BLaER1 treated with 17β-estradiol and CSF1 and Interleukin-3, amounts not matched to agents 10 nM and 100 nM (cell line): ENCODE results near the gene REN.

ENCODE experiments used
- H3K27ac ChIP-seq, 11 experiments: shearing (Covaris generic); formaldehyde crosslinking; 2 replicates each; pipeline ENCODE4 v1.8.1; 2022
- H3K27me3 ChIP-seq, 11 experiments: shearing (Covaris generic); formaldehyde crosslinking; 2 replicates each; pipeline ENCODE4 v1.8.1; 2022
- H3K36me3 ChIP-seq, 11 experiments: shearing (Covaris generic); formaldehyde crosslinking; 2 replicates each; pipeline ENCODE4 v1.8.1; 2022
- H3K4me1 ChIP-seq, 10 experiments: shearing (Covaris generic); formaldehyde crosslinking; 2 replicates each; pipeline ENCODE4 v1.8.1; 2022
- H3K4me2 ChIP-seq, 11 experiments: shearing (Covaris generic); formaldehyde crosslinking; 2 replicates each; pipeline ENCODE4 v1.8.1; 2022
- H3K4me3 ChIP-seq, 10 experiments: shearing (Covaris generic); formaldehyde crosslinking; 2 replicates each; pipeline ENCODE4 v1.8.1; 2022
- H3K9ac ChIP-seq, 11 experiments: shearing (Covaris generic); formaldehyde crosslinking; 2 replicates each; pipeline ENCODE4 v1.8.1; 2022
- H3K9me3 ChIP-seq, 11 experiments: shearing (Covaris generic); formaldehyde crosslinking; replicated peaks in 1 of 11; 2 replicates each; pipeline ENCODE4 v1.8.1; 2022
- H4K20me1 ChIP-seq, 11 experiments: shearing (Covaris generic); formaldehyde crosslinking; 2 replicates each; pipeline ENCODE4 v1.8.1; 2022
- Cebpa-rat ChIP-seq, 11 experiments: shearing (Covaris generic); IDR thresholded peaks; 2 replicates each; pipeline ENCODE4 v1.8.1; 2022

Gene REN

DNA sequence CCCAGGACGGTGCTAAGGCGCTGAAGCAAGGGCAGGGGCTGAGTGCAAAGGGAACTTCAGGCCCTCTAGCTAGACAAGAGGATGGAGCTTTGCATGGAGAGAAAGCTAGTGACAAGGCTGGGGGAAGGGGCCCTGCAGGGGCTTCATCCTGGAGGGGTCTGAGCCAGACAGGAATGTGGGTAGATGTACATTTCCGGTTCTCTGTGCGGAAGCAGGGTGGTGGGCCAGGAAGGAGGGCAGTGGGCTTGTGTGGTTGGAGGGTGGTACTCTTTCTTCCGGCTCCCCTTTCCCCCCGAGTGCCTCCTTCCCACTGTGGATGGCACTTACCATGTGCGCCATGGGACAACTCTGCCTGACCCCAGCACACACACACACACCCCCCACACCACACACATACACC, 28.6 kb upstream of the REN start:
- H3K9ac ChIP-seq: peak overlapping the region in 8 of 11 experiments; percentile 2 to 71 (median 46); a peak in 12 of 22 replicates
- H4K20me1 ChIP-seq: no peaks in the 10 kb centered on the region; a peak in 1 of 22 replicates
- H3K4me3 ChIP-seq: peak overlapping the region in 5 of 10 experiments; percentile 0 to 20 (median 14); a peak in 4 of 20 replicates
- peaks cover 0 to 7% (median 0%) of the 10 kb centered on the region in 11 experiments; a peak in 1 of 22 replicates for H3K27me3 ChIP-seq
- H3K4me2 ChIP-seq: peak overlapping the region; percentile 54 to 96 (median 87)
- H3K27ac ChIP-seq: peak overlapping the region in 8 of 11 experiments; percentile 45 to 87 (median 70); a peak in 15 of 22 replicates
- no peak for TF ChIP-seq Cebpa-rat (IDR thresholded peaks at IDR 0.05)
- no peaks in the 10 kb centered on the region for H3K36me3 ChIP-seq
- H3K4me1 ChIP-seq: peaks cover 49 to 99% (median 95%) of the 10 kb centered on the region in 10 experiments
- H3K9me3 ChIP-seq: no peaks in the 10 kb centered on the region

DNA sequence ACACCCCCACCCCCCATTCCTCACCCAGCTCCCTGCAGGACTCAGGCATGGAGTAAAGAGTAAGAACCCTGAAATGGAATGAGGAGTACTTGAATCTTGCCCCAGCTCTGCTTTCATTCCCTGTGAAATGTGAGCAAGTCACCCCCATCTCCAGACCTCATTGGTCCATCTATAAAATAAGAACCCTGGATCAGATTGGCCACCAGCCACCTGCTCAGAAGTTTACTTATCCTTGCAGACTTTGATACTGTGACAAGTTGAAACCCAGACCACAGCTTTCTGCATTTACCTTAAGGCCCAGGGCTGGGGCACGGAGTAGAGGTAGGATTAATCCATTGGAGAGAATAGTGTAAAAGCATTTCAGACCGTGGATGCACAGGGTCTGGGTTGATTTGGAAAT, 27.9 kb upstream of the REN start:
- Histone ChIP-seq H3K36me3 (no peaks in the 10 kb centered on the region), H3K4me2 (peak overlapping the region; percentile 54 to 96 (median 87)), H3K27me3 (peaks cover 0 to 7% (median 0%) of the 10 kb centered on the region in 11 experiments; a peak in 1 of 22 replicates), H3K9me3 (no peaks in the 10 kb centered on the region), H4K20me1 (no peaks in the 10 kb centered on the region; a peak in 1 of 22 replicates), H3K9ac (peak overlapping the region in 6 of 11 experiments; percentile 19 to 71 (median 62); a peak in 8 of 22 replicates), H3K4me3 (peak overlapping the region in 2 of 10 experiments; percentile 1 to 14; a peak in 2 of 20 replicates), H3K4me1 (peaks cover 52 to 99% (median 95%) of the 10 kb centered on the region in 10 experiments), H3K27ac (peak overlapping the region in 7 of 11 experiments; percentile 45 to 87 (median 82); a peak in 12 of 22 replicates)
- TF ChIP-seq Cebpa-rat (IDR thresholded peaks at IDR 0.05): peak in 1 of 11 experiments; percentile 31; a peak in 1 of 22 replicates

DNA sequence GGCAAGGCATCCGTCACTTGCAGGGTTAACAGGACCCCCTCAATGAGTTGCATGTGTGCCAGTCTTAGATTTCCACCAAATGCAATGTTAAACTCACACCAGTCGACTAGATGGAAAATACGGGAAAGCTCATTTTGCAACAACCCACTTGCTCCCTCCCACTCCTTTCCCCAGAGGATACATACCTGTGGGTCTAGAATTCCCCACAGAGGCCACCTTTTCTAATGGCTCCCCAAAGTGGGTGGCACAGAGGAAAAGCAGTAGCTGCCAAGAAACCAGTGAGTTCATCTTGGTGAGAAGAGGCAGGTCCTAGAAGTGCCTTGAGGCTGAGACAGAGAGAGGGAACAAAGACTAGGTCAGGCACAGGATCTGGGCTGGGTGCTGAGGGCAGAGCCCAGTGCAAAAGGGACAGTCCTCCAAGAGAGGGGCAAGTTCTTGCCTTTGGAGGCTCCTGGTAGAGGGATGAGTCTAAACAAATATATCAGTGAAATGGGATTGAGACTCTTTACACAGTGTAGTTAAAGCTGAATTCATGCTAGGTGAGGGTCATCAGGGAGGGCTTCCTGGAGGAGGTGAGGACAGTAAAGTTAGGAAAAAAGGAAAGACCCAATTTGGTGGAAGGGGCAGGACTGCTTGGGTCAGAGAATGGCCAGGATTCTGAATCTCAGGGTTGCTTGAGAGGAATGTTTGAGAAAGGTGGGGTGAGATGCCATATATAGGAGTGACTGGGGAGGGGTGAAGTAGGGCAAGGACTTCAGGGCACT, 26.6 kb upstream of the REN start:
- no peak for TF ChIP-seq Cebpa-rat (IDR thresholded peaks at IDR 0.05)
- no peaks in the 10 kb centered on the region; a peak in 1 of 22 replicates for H4K20me1 ChIP-seq

DNA sequence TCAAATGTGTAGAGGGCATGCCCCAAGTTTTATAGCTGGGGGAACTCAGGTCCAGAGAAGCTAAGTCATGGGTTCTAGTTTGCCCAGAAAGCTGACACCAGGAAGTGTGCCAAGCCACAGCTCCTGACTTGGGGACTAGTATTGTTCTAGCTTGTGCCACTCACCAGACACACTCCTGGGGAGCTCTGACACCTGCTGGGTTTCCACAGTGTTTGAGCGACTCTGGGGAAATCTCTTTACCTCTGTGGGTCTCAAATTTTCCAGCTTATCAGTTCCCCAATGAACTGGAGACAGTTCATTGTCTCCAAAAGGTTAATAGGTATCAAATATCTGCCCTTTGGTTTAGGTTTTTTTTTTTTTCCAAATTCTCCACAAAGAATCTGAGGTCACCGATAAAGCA, 25.9 kb upstream of the REN start:
- Histone ChIP-seq H3K36me3 (no peaks in the 10 kb centered on the region), H3K27ac (peak overlapping the region in 7 of 11 experiments; percentile 38 to 90 (median 84); a peak in 13 of 22 replicates), H3K27me3 (peaks cover 0 to 7% (median 0%) of the 10 kb centered on the region in 11 experiments; a peak in 1 of 22 replicates), H3K4me2 (peak overlapping the region; percentile 44 to 96 (median 87)), H3K4me3 (no peak overlapping the region), H4K20me1 (no peaks in the 10 kb centered on the region; a peak in 1 of 22 replicates), H3K4me1 (peaks cover 59 to 99% (median 97%) of the 10 kb centered on the region in 10 experiments), H3K9ac (peak overlapping the region in 4 of 11 experiments; percentile 15 to 77 (median 40); a peak in 5 of 22 replicates), H3K9me3 (no peaks in the 10 kb centered on the region)
- no peak for TF ChIP-seq Cebpa-rat (IDR thresholded peaks at IDR 0.05)

More for the DNA sequence above, 26.6 kb upstream of the REN start:
- Histone ChIP-seq H3K4me1 (peaks cover 57 to 99% (median 95%) of the 10 kb centered on the region in 10 experiments), H3K27me3 (peaks cover 0 to 7% (median 0%) of the 10 kb centered on the region in 11 experiments; a peak in 1 of 22 replicates), H3K9ac (peak overlapping the region in 3 of 11 experiments; percentile 3 to 20 (median 7); a peak in 4 of 22 replicates), H3K36me3 (no peaks in the 10 kb centered on the region), H3K27ac (peak overlapping the region in 4 of 11 experiments; percentile 82 to 87 (median 84); a peak in 8 of 22 replicates), H3K9me3 (no peaks in the 10 kb centered on the region), H3K4me3 (no peak overlapping the region), H3K4me2 (peak overlapping the region; percentile 16 to 96 (median 87); a peak in 19 of 22 replicates)

DNA sequence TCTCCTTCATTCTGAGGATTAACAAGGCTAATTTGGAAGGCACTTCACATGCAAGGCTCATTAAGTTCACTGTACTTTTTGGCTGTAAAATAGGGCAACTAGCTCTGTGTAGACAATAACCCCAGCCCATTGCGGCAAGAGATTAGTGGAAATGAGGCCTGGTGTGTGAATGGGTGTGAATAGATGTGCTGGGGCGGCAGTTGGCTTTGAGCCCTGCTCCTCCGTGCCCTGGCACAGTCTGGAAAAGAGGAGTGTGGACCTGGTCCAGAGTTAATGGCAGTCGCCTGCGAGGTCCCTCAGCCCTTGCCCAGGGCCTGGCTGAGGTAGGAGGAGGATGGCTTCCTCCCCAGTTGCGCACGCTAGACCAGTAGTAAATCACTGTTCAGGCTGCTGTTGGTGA, 25.3 kb upstream of the REN start:
- Histone ChIP-seq H3K27ac (peak overlapping the region in 8 of 11 experiments; percentile 19 to 90 (median 83); a peak in 13 of 22 replicates), H3K4me1 (peaks cover 59 to 99% (median 93%) of the 10 kb centered on the region in 10 experiments), H3K27me3 (peaks cover 0 to 6% (median 0%) of the 10 kb centered on the region in 11 experiments; a peak in 1 of 22 replicates), H3K9me3 (no peaks in the 10 kb centered on the region), H3K36me3 (no peaks in the 10 kb centered on the region), H3K4me2 (peak overlapping the region; percentile 44 to 96 (median 87)), H4K20me1 (no peaks in the 10 kb centered on the region; a peak in 1 of 22 replicates), H3K9ac (peak overlapping the region in 4 of 11 experiments; percentile 15 to 77 (median 40); a peak in 8 of 22 replicates), H3K4me3 (no peak overlapping the region)
- TF ChIP-seq Cebpa-rat (IDR thresholded peaks at IDR 0.05): no peak

DNA sequence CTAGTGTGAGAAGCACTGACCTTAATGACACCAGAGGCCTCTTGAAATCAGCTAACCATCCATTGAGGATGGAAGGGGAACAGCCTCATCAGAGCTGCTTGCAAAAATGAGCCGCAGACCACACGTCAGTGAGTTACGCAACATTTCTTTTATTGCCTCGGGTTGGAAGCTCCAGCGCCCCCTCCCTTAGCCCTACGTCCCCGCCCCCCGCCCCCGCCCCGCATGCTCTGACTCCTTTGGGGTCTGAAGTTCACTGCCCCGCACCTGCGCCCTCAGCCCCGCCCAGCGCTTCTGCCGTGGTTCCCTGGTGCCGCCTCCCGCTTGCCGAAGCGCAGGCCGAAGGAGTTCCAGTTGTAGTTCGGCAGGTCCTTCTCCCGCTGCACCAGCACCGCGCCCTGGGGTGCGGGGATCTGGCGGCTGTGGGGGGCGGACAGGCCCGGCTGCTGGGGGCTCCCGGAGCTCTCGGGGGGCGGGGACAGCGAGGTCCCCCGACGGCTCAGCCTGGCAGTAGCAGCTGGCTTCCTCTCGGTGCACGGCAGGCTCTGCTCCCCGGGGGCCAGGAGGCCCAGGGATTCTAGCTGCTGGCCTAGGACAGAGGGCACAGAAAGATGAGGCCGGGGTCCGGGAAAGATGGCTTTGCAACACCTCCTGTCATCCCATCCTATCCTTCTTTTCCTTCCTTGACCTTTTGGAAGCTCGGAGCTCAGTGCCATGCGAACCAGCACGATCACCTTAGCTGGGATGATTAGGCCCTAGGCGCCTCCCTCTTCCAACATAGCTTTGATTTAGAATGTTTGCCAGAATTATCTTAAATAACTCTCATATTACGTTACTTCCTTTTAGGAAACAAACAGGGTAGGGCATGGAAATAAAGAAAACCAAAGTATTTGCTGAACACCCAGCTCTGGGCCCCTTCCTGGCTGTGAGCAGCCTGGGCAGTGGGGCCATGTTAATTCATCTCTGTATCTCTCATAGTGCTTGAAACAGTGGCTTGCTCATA, 24.4 kb upstream of the REN start:
- Histone ChIP-seq H3K4me1 (peaks cover 59 to 94% (median 84%) of the 10 kb centered on the region in 10 experiments), H3K9me3 (no peaks in the 10 kb centered on the region), H3K9ac (peak overlapping the region in 9 of 11 experiments; percentile 45 to 81 (median 69); a peak in 17 of 22 replicates), H3K4me3 (peak overlapping the region in 8 of 10 experiments; percentile 34 to 61 (median 44); a peak in 14 of 20 replicates), H3K27me3 (no peaks in the 10 kb centered on the region), H3K36me3 (no peaks in the 10 kb centered on the region), H3K4me2 (peak overlapping the region; percentile 83 to 97 (median 91)), H3K27ac (peak overlapping the region in 9 of 11 experiments; percentile 44 to 90 (median 84); a peak in 17 of 22 replicates), H4K20me1 (no peaks in the 10 kb centered on the region)
- peak in 10 of 11 experiments; percentile 51 to 98 (median 90); a peak in 18 of 22 replicates for TF ChIP-seq Cebpa-rat (IDR thresholded peaks at IDR 0.05)

DNA sequence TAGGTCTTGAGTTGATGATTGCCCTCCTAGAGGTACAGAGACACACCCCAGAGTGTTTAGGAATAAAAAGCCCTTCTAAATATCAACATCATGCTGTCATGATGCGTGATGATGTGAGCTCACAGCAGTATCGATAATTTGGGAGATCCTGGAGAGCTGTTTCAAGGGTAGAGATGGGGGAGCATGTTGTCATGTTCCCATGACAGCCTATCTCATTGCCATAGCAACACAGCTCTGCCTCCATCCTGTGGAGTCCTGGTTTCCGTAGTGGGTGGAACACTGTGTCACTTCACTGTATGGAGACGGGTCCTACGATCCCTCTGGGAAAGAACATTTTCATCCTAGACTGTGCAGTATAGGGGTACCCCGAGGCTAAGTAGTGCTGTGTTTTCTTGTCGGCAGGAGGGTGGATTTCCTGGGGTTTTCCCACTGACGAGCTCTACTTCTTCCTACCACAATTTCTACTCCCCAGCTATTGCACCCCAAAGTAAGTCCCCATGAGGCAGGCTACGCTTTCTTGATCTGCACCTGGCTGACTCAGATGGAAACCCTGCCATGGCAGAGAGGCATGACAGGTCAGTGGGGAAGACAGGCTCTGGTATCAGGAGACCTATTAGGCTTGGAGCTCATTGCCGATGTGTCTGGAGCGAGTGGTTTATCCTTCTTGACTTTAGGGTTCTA, 23.0 kb upstream of the REN start:
- no peaks in the 10 kb centered on the region for H3K9me3 ChIP-seq
- TF ChIP-seq Cebpa-rat (IDR thresholded peaks at IDR 0.05): no peak
- H3K9ac ChIP-seq: peak overlapping the region in 6 of 11 experiments; percentile 36 to 72 (median 63); a peak in 10 of 22 replicates
- H3K4me3 ChIP-seq: peak overlapping the region in 4 of 10 experiments; percentile 17 to 26 (median 19); a peak in 5 of 20 replicates
- H3K27me3 ChIP-seq: no peaks in the 10 kb centered on the region
- H3K36me3 ChIP-seq: no peaks in the 10 kb centered on the region
- H3K4me1 ChIP-seq: peaks cover 50 to 80% (median 70%) of the 10 kb centered on the region in 10 experiments
- H3K4me2 ChIP-seq: peak overlapping the region; percentile 69 to 97 (median 88)
- peak overlapping the region in 8 of 11 experiments; percentile 8 to 89 (median 80); a peak in 16 of 22 replicates for H3K27ac ChIP-seq
- no peaks in the 10 kb centered on the region for H4K20me1 ChIP-seq
